GM18499 (cell line): ENCODE measurements around the gene ITPKB.

Experiments used
- ATAC-seq: cut with Tn5 transposase; IDR thresholded peaks from one replicate; pipeline ENCODE4 v1.9.1; 2021; ENCODE audit warnings: moderate number of reproducible peaks; ENCODE audit not compliant: insufficient read depth, unreplicated experiment

The ITPKB gene

DNA sequence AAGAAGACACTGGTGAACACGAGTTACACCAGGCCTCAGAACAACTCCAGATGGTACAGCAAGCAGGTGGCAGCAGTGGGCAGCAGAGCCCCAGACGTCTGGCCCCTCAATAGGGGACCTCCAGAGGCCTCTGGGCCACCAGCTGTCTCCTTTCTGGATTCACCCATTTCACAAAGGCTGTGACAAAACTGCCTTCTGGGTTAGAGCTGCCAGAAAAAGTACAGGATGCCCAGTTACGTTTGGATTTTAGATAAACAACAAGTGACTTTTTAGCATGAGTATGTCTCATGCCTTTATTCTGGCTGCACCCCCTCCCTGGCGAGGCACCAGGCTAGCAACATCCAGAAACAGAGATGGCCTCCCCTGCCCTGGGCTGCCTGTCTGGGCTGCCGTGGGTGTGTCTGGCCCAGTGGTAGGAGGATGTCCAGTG is 30.1 kb downstream of the ITPKB start:
- no peak for ATAC-seq

- ATAC-seq: no peak
Observed at GRCh38 chr1:226708342-226708780, 30.7 kb downstream of the ITPKB start.

- no peak for ATAC-seq
Observed at GRCh38 chr1:226706684-226707083, 32.4 kb downstream of the ITPKB start.

DNA sequence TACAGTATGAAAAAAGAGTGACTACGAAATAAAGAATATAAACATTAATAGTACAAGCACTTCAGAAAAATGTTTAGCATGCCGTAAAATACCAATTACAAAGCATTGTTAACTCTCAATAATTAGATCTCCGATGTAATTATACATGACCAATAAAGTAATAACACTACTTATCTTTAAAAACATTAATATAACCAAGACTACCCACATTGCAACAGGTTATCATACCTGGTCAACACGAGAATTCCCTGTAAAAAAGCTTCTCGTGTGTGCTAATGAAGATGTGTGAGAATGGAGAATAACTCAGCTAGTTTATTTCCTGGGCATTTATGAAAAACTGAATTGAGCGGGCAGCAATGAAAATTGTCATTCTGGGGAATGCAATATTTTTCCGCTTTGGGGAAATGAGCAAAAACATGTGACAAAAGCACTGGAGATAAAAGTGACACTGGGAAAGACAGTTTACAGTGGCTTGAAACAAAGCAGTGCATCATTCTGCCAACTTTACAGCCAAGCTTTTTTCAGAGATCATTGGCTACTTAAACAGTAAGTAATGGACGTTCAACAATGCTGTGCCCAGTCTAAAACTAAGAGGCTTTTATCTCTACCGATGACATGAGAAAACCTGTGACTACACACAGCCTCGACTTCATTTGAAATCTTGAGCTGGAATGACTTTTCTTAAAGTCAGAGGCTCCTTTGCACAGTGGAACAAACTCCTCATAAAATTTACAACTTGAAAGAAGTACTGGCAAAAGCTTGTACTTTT is 34.7 kb downstream of the ITPKB start:
- ATAC-seq: no peak

GRCh38 chr1:226702957-226703831 is 35.9 kb downstream of the ITPKB start:
- ATAC-seq: no peak

DNA sequence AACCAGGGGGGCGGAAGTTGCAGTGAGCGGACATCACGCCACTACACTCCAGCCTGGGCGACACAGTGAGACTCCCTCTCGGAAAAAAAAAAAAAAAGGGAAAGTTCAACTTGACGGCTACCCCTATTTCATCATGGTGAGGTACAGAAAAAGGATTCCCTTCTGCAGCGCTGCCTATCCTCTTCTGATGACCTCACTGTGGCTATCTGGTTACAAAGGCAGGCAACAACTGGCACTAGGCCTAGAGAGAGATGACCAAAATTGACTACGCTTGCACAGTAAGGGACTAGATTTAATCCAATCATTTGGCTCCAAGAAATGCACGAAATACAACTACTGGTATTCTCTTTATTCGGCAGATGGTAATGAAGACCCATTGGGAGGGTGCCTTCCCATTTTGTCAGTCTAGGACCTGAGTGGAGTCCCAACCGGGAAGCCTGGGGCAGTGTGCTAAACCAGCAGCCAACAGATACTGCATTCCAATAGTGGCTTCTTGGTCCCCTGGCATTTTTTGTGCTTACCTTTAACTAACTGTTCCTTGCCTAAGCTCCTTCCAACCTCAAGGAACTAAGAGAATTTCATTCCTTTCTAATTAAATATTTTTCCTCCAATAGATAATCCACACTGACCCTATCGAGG is 36.6 kb downstream of the ITPKB start:
- no peak for ATAC-seq

- no peak for ATAC-seq
Observed at GRCh38 chr1:226700861-226701260, 38.2 kb downstream of the ITPKB start.

- no peak for ATAC-seq
Observed at GRCh38 chr1:226699166-226699565, 39.9 kb downstream of the ITPKB start.

- ATAC-seq: no peak
Observed at GRCh38 chr1:226698659-226699058, 40.4 kb downstream of the ITPKB start.

DNA sequence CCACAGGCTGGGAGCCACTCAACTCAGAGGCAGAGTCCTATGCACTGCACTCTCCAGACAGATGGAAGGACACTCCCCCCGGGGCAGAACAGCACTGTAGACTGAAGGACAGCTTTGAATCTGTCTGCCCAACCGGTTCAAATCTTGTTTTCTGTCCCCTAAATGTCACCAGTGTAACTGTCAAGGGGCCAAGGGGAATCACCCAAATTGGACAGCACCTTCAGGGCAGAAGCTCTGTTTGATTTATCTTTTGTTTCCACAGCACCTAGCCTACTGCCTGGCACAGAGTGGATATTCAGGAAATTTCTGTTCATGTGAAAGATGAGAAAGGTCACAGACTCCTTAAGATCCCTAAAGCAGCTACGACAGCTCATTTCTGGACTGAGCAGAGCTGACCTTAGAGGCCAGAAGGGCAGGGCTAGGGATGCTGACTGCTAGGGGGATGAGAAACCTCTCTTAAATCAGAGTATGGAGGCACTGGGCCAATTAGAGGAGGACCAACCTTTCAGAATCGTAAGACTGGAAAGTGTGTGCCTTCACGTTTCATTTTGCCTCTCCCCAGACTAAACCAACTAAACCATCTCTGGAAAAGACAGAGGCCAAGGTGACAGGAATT is 41.0 kb downstream of the ITPKB start:
- no peak for ATAC-seq

- peak; percentile 51 for ATAC-seq
Observed at GRCh38 chr1:226697151-226697928, 41.7 kb downstream of the ITPKB start.

GRCh38 chr1:226696547-226696946 is 42.5 kb downstream of the ITPKB start:
- no peak for ATAC-seq

DNA sequence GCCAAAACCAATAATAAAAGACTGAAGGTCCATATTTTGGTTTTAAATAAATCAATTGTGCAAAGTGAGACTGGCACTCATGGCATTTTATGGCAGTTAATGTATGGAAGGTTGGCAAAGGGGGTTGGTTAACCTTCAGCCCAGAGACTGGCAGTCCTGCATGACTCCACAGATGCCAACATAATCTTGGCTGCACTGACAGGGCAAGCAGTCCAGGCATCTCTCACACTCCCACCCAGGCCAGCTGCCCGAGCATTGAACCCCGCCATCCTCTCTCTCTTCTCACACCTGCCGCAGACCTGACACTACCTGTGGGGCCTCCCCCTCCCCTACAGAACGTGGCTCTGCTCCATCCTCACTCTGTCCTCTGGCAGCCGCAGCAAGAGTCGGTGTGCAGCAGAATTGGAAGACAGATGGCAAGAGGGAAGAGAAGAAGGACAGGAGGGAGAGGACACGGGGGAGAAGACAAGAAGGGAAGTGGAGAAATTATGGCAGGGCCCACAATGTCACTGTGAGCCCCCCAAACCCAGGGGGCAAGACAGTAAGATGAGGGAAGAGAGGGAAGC is 43.7 kb downstream of the ITPKB start:
- ATAC-seq: no peak

DNA sequence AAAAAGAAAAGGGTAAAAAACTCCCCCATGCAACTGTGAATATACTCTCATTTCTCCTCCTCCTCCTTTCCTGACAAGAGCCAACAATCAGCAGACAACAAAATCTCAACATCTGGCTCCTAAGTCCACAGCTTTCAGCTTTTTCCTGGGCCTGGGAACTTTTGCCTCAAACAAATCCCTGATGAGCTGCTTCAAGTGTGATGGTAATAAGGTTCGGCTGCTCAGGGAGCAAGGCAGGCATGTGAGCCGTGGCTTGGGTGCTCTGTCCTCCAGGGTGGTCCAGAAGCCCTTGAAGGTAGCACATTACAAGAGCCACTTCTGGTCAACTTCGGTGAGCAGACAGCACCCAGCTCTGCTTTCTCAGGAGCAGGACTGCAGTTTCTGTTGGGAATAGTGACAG is 46.3 kb downstream of the ITPKB start:
- no peak for ATAC-seq

- no peak for ATAC-seq
Observed at GRCh38 chr1:226692051-226692792, 46.9 kb downstream of the ITPKB start.

- ATAC-seq: no peak
Observed at GRCh38 chr1:226691247-226691646, 47.8 kb downstream of the ITPKB start.

- ATAC-seq: no peak
Observed at GRCh38 chr1:226690460-226690982, 48.6 kb downstream of the ITPKB start.

GRCh38 chr1:226688808-226689207 is 50.3 kb downstream of the ITPKB start:
- ATAC-seq: no peak
